ENCODE measurements around the gene LIME1.

Gene LIME1, protein sequence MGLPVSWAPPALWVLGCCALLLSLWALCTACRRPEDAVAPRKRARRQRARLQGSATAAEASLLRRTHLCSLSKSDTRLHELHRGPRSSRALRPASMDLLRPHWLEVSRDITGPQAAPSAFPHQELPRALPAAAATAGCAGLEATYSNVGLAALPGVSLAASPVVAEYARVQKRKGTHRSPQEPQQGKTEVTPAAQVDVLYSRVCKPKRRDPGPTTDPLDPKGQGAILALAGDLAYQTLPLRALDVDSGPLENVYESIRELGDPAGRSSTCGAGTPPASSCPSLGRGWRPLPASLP

GRCh38 chr20:63735859-63736718 lies at the start of gene LIME1:
Gene LIME1 (plus strand): TSS chr20:63736664. CDS start chr20:63737550, 886 bp downstream.
- DNase-seq (ENCODE audit: low read depth in 3 of 3) = no peak

DNA sequence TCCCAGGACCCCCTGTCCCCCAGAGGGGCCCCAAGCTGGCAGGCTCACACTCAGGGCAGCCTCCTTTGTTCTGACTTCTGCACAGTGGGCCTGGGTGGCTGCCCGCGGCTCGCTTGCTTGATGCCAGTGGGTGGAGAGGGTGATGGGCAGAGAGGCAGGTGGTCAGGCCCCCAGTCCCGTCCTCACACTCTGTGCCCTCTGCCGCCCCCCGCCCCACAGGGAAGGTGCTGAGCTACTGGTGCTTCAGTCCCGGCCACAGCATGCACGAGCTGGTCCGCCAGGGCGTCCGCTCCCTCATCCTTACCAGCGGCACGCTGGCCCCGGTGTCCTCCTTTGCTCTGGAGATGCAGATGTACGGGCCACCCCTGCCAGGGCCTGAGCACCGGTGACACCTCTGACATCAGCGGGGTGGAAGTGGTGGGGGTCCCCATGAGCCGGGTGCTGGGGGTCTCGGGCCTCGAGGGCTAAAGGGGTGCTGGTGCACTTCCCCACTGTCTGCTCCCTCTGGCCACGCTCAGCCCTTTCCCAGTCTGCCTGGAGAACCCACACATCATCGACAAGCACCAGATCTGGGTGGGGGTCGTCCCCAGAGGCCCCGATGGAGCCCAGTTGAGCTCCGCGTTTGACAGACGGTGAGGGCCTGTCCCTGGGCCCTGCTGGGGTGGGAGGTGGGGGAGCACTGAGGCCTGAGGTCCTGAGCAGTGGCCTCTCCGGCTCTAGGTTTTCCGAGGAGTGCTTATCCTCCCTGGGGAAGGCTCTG lies 48.9 kb upstream of the LIME1 start:
- no peak for DNase-seq (ENCODE audit: low read depth in 3 of 3)

GRCh38 chr20:63688228-63689045 lies 48.0 kb upstream of the LIME1 start:
- DNase-seq (ENCODE audit: low read depth in 3 of 3) = no peak

DNA sequence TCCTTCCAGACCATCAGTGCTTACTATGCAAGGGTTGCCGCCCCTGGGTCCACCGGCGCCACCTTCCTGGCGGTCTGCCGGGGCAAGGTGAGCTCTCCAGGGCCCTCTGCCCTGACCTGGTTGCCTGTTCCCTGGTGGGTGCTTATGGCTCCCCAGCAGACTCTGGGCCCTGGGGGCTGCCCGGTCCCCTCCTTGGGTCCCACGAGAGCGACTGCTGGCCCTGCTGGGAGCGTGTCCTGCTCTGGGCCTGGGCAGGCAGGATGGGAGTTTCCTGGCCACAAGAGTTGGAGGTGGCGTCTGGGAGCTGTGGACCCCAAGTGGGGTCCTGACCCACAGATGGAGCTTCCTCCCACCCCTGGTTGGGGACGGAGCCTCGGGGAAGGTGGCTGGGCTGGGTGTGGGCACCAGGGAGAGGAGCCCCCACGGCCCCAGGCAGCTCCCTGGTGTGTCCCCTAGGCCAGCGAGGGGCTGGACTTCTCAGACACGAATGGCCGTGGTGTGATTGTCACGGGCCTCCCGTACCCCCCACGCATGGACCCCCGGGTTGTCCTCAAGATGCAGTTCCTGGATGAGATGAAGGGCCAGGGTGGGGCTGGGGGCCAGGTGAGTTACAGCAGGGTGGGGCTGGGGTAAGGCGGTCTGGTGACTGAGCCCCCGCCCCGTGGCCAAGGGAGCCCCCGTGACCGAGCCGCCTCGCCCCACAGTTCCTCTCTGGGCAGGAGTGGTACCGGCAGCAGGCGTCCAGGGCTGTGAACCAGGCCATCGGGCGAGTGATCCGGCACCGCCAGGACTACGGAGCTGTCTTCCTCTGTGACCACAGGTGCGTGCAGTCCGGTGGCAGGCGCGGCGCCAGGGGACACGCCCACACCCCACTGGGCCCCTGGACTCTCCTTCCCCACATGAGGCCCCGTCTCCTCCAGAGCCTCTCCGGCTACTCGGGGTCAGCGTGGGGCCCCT lies 47.1 kb upstream of the LIME1 start:
- no peak for DNase-seq (ENCODE audit: low read depth in 3 of 3)

DNA sequence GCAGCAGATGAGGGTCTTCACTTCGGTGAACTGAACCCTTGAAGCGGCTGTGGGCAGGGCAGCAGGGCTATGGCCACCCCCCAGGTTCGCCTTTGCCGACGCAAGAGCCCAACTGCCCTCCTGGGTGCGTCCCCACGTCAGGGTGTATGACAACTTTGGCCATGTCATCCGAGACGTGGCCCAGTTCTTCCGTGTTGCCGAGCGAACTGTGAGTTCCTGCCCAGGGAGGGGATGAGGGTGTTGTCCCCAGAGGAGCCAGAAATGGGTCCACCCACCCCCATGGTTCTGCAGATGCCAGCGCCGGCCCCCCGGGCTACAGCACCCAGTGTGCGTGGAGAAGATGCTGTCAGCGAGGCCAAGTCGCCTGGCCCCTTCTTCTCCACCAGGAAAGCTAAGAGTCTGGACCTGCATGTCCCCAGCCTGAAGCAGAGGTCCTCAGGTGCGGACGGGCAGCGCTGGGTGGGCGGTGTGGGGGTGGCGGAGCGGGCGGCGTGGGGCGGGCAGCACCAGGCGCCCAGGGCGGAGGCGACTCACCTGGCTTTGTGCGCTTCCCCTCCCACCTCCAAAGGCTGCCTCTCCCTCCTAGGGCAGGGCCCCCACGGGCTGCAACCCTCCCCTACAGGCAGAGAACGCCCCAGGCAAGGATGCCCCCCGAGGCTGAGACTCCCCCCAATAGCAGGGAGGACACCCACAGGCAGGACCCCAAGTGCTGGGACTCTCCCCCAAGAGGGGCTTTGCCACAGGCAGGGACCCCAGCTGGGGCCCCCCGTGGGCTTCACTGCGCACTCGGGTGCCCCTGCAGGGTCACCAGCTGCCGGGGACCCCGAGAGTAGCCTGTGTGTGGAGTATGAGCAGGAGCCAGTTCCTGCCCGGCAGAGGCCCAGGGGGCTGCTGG lies 46.2 kb upstream of the LIME1 start:
- DNase-seq (ENCODE audit: low read depth in 3 of 3) = no peak

DNA sequence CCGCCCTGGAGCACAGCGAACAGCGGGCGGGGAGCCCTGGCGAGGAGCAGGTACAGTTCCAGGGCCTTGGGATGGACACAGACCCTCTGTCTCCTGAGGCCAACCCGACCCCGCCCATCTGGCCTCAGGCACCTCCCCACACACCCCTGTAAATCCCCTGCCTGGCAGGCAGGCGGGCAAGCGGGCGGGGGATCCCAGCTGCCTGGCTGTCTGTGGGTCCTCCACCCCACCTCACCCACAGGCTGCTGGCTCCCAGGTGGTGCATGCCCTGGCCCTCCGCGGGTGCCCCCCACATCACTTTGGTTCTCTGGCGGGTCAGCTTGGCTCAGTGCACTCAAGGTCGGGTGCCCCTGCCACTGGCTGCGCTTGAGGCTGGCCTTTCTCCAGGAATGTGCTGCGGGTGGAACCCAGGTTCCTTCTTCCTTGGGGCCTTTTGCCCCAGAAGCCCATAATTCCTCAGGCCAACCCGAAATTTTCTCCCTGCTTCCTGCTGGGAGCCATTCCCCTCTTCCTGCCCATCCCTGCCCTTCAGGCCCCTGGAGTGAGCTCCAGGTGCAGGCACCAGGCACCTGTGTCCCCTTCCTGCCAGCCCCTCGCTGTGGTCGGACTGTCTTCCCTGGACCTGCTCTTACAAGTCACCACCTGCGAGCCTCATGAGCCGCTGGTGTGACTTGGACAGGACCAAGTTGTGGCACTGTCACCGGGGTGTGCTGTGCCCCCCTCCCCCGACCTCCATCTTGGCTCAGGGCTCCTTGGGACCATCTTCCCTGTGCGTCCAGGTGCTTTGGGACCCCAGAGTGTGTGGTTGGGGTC lies 45.4 kb upstream of the LIME1 start:
- DNase-seq (ENCODE audit: low read depth in 3 of 3) = no peak

- DNase-seq (ENCODE audit: low read depth in 3 of 3) = no peak
Observed at GRCh38 chr20:63691711-63692435, 44.6 kb upstream of the LIME1 start.

GRCh38 chr20:63692436-63693082 lies 43.9 kb upstream of the LIME1 start:
- DNase-seq (ENCODE audit: low read depth in 3 of 3) = no peak

DNA sequence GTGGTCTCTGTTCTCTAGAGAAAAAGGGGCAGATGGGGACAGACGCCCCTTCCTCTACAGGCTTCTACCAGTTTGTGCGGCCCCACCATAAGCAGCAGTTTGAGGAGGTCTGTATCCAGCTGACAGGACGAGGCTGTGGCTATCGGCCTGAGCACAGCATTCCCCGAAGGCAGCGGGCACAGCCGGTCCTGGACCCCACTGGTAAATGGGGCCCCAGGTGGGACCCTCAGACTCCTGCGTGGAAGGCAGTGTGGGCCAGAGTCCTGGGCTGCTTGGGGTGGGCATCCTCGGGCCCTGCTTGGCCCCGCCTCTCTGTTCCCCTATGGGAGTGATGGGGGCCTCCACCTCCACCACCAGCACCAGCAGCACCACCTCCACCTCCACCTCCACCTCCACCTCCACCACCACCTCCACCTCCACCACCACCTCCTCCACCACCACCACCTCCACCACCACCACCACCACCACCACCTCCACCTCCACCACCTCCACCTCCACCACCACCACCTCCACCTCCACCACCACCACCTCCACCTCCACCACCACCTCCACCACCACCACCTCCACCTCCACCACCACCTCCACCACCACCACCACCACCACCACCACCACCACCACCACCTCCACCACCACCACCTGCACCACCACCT lies 43.3 kb upstream of the LIME1 start:
- no peak for DNase-seq (ENCODE audit: low read depth in 3 of 3)

DNA sequence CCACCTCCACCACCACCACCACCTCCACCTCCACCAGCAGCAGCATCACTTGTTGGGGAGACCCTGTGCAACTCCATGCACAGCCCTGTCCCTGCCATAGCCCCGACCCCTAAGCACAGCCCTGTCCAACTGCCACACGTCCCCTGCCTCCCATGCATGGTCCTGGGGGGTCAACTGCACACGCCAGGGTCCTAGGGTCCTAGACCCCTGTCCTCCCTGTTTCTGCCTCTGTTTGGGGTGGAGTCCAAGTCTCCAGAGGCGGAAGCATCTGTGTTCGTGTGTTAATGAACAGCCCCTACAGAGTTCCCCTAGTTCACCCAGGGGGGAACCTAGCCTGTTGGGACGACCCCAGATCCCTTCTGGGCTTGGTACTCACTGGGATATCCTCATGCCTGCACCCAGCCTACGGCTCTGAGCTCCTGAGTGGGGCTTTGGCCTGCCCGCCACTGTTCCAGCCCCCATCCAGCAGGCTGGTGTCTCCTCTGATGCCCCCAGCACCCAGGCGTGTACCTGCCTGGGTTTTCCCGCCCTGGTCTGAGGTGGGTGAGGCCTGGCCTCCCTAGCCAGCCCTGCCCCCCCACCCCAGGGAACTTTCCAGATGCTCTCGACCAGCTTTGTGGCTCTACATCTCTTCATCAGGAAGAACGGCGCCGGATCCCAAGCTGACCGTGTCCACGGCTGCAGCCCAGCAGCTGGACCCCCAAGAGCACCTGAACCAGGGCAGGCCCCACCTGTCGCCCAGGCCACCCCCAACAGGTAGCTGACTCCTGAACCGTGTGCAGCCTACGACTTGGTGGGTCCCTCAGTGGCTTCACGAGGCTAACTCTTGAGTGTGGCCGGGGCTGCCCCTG lies 42.5 kb upstream of the LIME1 start:
- DNase-seq (ENCODE audit: low read depth in 3 of 3) = no peak

GRCh38 chr20:63694584-63695423 lies 41.7 kb upstream of the LIME1 start:
- DNase-seq (ENCODE audit: low read depth in 3 of 3) = no peak

DNA sequence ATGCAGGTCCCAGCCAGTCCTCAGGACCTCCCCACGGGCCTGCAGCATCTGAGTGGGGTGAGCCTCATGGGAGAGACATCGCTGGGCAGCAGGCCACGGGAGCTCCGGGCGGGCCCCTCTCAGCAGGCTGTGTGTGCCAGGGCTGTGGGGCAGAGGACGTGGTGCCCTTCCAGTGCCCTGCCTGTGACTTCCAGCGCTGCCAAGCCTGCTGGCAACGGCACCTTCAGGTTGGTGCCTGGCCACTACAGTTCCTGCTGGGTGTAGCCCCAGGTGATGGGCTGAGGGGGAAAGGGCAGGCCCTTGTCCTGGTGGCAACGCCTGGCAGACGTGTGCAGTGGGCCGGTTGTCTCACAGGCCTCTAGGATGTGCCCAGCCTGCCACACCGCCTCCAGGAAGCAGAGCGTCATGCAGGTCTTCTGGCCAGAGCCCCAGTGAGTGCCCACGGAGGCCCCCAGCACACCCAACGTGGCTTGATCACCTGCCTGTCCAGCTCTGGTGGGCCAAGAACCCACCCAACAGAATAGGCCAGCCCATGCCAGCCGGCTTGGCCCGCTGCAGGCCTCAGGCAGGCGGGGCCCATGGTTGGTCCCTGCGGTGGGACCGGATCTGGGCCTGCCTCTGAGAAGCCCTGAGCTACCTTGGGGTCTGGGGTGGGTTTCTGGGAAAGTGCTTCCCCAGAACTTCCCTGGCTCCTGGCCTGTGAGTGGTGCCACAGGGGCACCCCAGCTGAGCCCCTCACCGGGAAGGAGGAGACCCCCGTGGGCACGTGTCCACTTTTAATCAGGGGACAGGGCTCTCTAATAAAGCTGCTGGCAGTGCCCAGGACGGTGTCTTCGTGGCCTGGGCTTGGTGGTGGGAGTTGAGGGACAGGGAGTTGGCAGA lies 40.8 kb upstream of the LIME1 start:
- DNase-seq (ENCODE audit: low read depth in 3 of 3) = no peak

DNA sequence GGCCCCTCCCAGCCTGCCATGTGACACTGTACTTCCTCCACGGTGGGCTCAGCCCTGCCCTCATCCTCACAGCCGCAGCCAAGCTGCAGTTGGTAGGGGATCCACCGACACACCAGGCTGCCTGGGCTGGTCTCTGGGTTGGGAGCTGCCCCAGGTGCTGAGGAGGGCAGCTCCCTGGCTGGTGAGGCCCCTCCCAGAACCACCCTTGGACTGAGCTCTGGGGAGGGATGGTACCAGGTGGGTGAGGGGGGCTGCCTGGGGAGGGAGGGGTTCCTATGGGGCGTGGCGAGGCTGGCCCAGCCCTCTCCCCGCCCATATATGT lies 40.2 kb upstream of the LIME1 start:
- no peak for DNase-seq (ENCODE audit: low read depth in 3 of 3)
